ENCODE data around the gene ZXDC.

GRCh38 chr3:126516152-126516935 is 40.7 kb upstream of the ZXDC start:
- TF ChIP-seq CTCF (conservative IDR thresholded peaks at IDR 0.05): no peak
- no peak for TF ChIP-seq ZFX (IDR thresholded peaks at IDR 0.05)

Measured in C4-2B (cell line).